SK-N-SH treated with all-trans-retinoic acid at 6 μM for 48 hours (cell line): ENCODE data around the gene RABGAP1.
A peak's percentile ranks its signal among the peaks of the same experiment; 100 is the strongest.

Experiments used
- ATAC-seq: fragments of 200-7000 bp; cut with Tn5 transposase; 3 replicates; pipeline ENCODE4 v1.9.1; 2020; ENCODE audit warnings: mild to moderate bottlenecking, moderate library complexity
- ARNTL ChIP-seq: fragments of 450-650 bp; formaldehyde crosslinking; IDR thresholded peaks from 2 replicates; pipeline ENCODE4 v1.5.0; 2020; ENCODE audit warnings: low read depth, mild to moderate bottlenecking, moderate library complexity, borderline replicate concordance
- CSDC2 ChIP-seq: fragments of 250-450 bp; sonication (Bioruptor Pico); IDR thresholded peaks from 2 replicates; pipeline ENCODE4 v1.5.0; 2020; ENCODE audit warnings: mild to moderate bottlenecking, moderate library complexity
- ESRRG ChIP-seq: fragments of 250-450 bp; sonication (Bioruptor Pico); IDR thresholded peaks from 2 replicates; pipeline ENCODE4 v1.6.1; 2021; ENCODE audit warnings: mild to moderate bottlenecking
- GLIS3 ChIP-seq: fragments of 250-450 bp; sonication (Bioruptor Pico); IDR thresholded peaks from 2 replicates; pipeline ENCODE4 v1.5.0; 2020; ENCODE audit warnings: mild to moderate bottlenecking, moderate library complexity
- ISL1 ChIP-seq: fragments of 250-450 bp; sonication (Bioruptor Pico); IDR thresholded peaks from 2 replicates; pipeline ENCODE4 v2.1.2; 2022; ENCODE audit warnings: mild to moderate bottlenecking, moderate library complexity
- OSR1 ChIP-seq: fragments of 250-450 bp; sonication (Bioruptor Pico); IDR thresholded peaks from 2 replicates; pipeline ENCODE4 v1.8.0; 2022; ENCODE audit warnings: moderate library complexity, mild to moderate bottlenecking, inconsistent platforms
- RARB ChIP-seq: fragments of 250-450 bp; sonication (Bioruptor Pico); IDR thresholded peaks from 2 replicates; pipeline ENCODE4 v1.8.0; 2021; ENCODE audit warnings: mild to moderate bottlenecking, moderate library complexity
- SNAI2 ChIP-seq: fragments of 250-450 bp; sonication (Bioruptor Pico); IDR thresholded peaks from 2 replicates; pipeline ENCODE4 v1.5.0; 2020; ENCODE audit warnings: mild to moderate bottlenecking, moderate library complexity
- ZC3H10 ChIP-seq: fragments of 250-450 bp; sonication (Bioruptor Pico); IDR thresholded peaks from 2 replicates; pipeline ENCODE4 v1.5.1; 2021; ENCODE audit warnings: mild to moderate bottlenecking, moderate library complexity
- ZFP3 ChIP-seq: fragments of 250-450 bp; sonication (Bioruptor Pico); IDR thresholded peaks from 2 replicates; pipeline ENCODE4 v1.5.0; 2020; ENCODE audit warnings: mild to moderate bottlenecking, moderate library complexity
- ZFP30 ChIP-seq: fragments of 450-650 bp; formaldehyde crosslinking; IDR thresholded peaks from 2 replicates; pipeline ENCODE4 v1.5.0; 2022; ENCODE audit warnings: mild to moderate bottlenecking, moderate library complexity
- ZNF565 ChIP-seq: fragments of 450-650 bp; formaldehyde crosslinking; conservative IDR thresholded peaks from 2 replicates; pipeline ENCODE4 v1.5.0; 2020; ENCODE audit warnings: low read depth, mild to moderate bottlenecking, moderate library complexity
- ZNF70 ChIP-seq: fragments of 450-650 bp; formaldehyde crosslinking; IDR thresholded peaks from 2 replicates; pipeline ENCODE4 v1.5.0; 2020; ENCODE audit warnings: mild to moderate bottlenecking, moderate library complexity
- ZNF8 ChIP-seq: fragments of 450-650 bp; formaldehyde crosslinking; IDR thresholded peaks from 2 replicates; pipeline ENCODE4 v1.5.0; 2020; ENCODE audit warnings: mild to moderate bottlenecking, moderate library complexity
- TF ChIP-seq, protein P1 (sequence below): fragments of 250-450 bp; sonication (Bioruptor Pico); IDR thresholded peaks from 2 replicates; pipeline ENCODE4 v1.5.0; 2020; ENCODE audit warnings: mild to moderate bottlenecking, moderate library complexity
- TF ChIP-seq, protein P2 (sequence below): fragments of 250-450 bp; sonication (Bioruptor Pico); IDR thresholded peaks from 2 replicates; pipeline ENCODE4 v1.5.1; 2021; ENCODE audit warnings: mild to moderate bottlenecking, moderate library complexity
- TF ChIP-seq, protein P3 (sequence below): fragments of 250-450 bp; sonication (Bioruptor Pico); IDR thresholded peaks from 2 replicates; pipeline ENCODE4 v1.8.0; 2021; ENCODE audit warnings: low read depth, mild to moderate bottlenecking, moderate library complexity, borderline replicate concordance
- TF ChIP-seq, protein P4 (sequence below): fragments of 250-450 bp; sonication (Bioruptor Pico); IDR thresholded peaks from 2 replicates; pipeline ENCODE4 v1.8.0; 2020; ENCODE audit warnings: mild to moderate bottlenecking, moderate library complexity, borderline replicate concordance
- TF ChIP-seq, protein P5 (sequence below): fragments of 250-450 bp; sonication (Bioruptor Pico); IDR thresholded peaks from 2 replicates; pipeline ENCODE4 v1.5.1; 2020; ENCODE audit warnings: low read depth, mild to moderate bottlenecking, moderate library complexity

The RABGAP1 gene

DNA sequence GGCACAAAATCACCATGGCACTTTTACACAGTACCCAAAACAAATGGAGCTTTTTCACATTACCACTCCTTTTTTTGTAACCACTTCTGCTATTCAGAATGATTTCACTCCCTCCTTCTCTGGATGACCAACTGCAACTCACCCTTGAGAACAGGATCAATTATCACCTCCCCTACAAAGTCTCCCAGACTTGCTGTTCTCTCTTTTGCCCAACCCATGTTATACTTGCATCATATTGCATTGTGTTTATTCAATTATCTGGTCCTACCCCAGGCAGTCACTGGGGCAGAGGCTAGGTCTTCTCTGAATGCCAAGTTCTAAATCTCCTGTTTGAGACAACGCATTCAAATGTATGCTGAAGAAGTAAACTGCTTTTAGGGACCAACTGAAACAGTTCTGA is 188.6 kb downstream of the RABGAP1 start:
- TF ChIP-seq, protein P1, sequence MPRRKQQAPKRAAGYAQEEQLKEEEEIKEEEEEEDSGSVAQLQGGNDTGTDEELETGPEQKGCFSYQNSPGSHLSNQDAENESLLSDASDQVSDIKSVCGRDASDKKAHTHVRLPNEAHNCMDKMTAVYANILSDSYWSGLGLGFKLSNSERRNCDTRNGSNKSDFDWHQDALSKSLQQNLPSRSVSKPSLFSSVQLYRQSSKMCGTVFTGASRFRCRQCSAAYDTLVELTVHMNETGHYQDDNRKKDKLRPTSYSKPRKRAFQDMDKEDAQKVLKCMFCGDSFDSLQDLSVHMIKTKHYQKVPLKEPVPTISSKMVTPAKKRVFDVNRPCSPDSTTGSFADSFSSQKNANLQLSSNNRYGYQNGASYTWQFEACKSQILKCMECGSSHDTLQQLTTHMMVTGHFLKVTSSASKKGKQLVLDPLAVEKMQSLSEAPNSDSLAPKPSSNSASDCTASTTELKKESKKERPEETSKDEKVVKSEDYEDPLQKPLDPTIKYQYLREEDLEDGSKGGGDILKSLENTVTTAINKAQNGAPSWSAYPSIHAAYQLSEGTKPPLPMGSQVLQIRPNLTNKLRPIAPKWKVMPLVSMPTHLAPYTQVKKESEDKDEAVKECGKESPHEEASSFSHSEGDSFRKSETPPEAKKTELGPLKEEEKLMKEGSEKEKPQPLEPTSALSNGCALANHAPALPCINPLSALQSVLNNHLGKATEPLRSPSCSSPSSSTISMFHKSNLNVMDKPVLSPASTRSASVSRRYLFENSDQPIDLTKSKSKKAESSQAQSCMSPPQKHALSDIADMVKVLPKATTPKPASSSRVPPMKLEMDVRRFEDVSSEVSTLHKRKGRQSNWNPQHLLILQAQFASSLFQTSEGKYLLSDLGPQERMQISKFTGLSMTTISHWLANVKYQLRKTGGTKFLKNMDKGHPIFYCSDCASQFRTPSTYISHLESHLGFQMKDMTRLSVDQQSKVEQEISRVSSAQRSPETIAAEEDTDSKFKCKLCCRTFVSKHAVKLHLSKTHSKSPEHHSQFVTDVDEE (CRISPR knock-in tag): no peak
- TF ChIP-seq ARNTL (CRISPR knock-in tag) (no peak), GLIS3 (CRISPR knock-in tag) (no peak), ZNF565 (CRISPR knock-in tag) (no peak), ZFP3 (no peak)
- TF ChIP-seq, protein P2, sequence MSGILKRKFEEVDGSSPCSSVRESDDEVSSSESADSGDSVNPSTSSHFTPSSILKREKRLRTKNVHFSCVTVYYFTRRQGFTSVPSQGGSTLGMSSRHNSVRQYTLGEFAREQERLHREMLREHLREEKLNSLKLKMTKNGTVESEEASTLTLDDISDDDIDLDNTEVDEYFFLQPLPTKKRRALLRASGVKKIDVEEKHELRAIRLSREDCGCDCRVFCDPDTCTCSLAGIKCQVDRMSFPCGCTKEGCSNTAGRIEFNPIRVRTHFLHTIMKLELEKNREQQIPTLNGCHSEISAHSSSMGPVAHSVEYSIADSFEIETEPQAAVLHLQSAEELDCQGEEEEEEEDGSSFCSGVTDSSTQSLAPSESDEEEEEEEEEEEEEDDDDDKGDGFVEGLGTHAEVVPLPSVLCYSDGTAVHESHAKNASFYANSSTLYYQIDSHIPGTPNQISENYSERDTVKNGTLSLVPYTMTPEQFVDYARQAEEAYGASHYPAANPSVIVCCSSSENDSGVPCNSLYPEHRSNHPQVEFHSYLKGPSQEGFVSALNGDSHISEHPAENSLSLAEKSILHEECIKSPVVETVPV: no peak
- TF ChIP-seq, all 23 proteins: peak for 0
- no peak for ATAC-seq

DNA sequence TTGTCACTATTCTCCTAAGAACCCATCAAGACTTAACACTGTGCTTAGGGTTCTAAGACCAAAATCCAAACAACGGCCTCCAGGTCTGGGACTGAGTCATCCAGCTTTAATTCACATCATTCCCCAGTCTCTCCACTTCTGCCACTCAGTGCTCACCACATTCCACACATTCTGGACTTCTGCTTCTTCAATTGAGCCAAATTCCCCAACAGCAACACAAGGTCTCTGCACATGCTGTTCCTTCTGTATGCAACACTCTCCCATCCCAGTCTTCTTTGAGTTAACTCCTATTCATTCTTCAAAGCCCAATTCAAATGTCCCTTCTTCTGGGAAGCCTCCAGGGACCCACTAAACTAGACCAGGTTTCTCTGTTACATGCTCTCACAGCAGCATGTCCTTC is 190.4 kb downstream of the RABGAP1 start:
- ATAC-seq: peak; percentile 93
- no peak for TF ChIP-seq RARB (CRISPR knock-in tag)
- TF ChIP-seq, protein P3, sequence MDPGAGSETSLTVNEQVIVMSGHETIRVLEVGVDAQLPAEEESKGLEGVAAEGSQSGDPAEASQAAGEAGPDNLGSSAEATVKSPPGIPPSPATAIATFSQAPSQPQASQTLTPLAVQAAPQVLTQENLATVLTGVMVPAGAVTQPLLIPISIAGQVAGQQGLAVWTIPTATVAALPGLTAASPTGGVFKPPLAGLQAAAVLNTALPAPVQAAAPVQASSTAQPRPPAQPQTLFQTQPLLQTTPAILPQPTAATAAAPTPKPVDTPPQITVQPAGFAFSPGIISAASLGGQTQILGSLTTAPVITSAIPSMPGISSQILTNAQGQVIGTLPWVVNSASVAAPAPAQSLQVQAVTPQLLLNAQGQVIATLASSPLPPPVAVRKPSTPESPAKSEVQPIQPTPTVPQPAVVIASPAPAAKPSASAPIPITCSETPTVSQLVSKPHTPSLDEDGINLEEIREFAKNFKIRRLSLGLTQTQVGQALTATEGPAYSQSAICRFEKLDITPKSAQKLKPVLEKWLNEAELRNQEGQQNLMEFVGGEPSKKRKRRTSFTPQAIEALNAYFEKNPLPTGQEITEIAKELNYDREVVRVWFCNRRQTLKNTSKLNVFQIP (CRISPR knock-in tag): no peak
- no peak for TF ChIP-seq ISL1
- TF ChIP-seq ZFP3: peak; percentile 99
- TF ChIP-seq, protein P1 (CRISPR knock-in tag): no peak

DNA sequence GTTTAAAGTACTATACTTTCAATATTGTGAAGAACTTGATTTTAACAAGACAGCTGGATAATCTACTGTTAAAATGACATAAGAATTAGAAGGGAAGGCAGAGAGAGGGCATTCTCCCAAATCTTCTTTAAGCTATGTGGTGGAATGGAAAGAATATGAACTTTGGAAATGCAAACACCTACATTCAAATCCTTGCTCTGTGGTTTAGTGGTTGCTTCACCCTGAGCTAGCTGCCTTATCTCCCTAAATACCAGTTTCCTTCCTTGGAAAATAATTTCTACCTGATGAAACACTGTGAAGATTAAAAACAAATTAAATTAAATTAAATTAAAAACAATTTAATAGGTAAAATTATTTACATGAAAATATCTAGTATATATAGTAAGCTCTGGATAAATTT is 191.2 kb downstream of the RABGAP1 start:
- no peak for ATAC-seq

DNA sequence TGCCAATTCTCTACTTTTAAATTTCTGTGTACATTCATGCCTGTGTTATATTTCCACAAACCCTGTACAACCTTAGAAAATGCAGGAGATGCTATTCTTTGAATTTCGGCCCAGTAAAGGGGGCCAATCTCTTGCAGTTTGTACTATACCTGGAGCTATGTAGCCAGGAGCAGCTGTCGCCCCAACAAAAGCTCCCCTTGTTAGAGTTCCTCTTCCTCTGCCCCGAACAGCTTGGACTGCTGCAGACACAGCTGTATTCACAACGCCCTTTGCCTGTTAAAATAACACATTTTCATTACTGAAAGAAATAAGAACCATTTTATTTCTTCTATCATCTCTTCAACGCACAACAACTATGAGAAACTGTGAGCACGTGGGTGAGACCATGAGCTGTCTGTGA is 191.9 kb downstream of the RABGAP1 start:
- no peak for ATAC-seq
- TF ChIP-seq OSR1 (CRISPR knock-in tag): no peak
- TF ChIP-seq, protein P2: no peak
- TF ChIP-seq ESRRG (CRISPR knock-in tag): no peak
- TF ChIP-seq ZFP30 (CRISPR knock-in tag): no peak
- no peak for TF ChIP-seq ZC3H10
- TF ChIP-seq ISL1: no peak
- no peak for TF ChIP-seq ZFP3
- no peak for TF ChIP-seq CSDC2 (CRISPR knock-in tag)
- no peak for TF ChIP-seq GLIS3 (CRISPR knock-in tag)
- TF ChIP-seq, protein P4, sequence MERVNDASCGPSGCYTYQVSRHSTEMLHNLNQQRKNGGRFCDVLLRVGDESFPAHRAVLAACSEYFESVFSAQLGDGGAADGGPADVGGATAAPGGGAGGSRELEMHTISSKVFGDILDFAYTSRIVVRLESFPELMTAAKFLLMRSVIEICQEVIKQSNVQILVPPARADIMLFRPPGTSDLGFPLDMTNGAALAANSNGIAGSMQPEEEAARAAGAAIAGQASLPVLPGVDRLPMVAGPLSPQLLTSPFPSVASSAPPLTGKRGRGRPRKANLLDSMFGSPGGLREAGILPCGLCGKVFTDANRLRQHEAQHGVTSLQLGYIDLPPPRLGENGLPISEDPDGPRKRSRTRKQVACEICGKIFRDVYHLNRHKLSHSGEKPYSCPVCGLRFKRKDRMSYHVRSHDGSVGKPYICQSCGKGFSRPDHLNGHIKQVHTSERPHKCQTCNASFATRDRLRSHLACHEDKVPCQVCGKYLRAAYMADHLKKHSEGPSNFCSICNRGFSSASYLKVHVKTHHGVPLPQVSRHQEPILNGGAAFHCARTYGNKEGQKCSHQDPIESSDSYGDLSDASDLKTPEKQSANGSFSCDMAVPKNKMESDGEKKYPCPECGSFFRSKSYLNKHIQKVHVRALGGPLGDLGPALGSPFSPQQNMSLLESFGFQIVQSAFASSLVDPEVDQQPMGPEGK (CRISPR knock-in tag): no peak
- no peak for TF ChIP-seq ZNF565 (CRISPR knock-in tag)
- no peak for TF ChIP-seq ZNF70 (CRISPR knock-in tag)
- TF ChIP-seq RARB (CRISPR knock-in tag): no peak
- TF ChIP-seq, protein P5, sequence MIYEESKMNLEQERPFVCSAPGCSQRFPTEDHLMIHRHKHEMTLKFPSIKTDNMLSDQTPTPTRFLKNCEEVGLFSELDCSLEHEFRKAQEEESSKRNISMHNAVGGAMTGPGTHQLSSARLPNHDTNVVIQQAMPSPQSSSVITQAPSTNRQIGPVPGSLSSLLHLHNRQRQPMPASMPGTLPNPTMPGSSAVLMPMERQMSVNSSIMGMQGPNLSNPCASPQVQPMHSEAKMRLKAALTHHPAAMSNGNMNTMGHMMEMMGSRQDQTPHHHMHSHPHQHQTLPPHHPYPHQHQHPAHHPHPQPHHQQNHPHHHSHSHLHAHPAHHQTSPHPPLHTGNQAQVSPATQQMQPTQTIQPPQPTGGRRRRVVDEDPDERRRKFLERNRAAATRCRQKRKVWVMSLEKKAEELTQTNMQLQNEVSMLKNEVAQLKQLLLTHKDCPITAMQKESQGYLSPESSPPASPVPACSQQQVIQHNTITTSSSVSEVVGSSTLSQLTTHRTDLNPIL: no peak
- no peak for TF ChIP-seq ZNF8 (CRISPR knock-in tag)
- no peak for TF ChIP-seq ARNTL (CRISPR knock-in tag)

More for the DNA sequence above, 191.2 kb downstream of the RABGAP1 start:
- no peak for TF ChIP-seq ESRRG (CRISPR knock-in tag)
- no peak for TF ChIP-seq OSR1 (CRISPR knock-in tag)
- no peak for TF ChIP-seq ZNF565 (CRISPR knock-in tag)
- TF ChIP-seq GLIS3 (CRISPR knock-in tag): no peak
- TF ChIP-seq ZNF70 (CRISPR knock-in tag): no peak
- TF ChIP-seq SNAI2 (CRISPR knock-in tag): no peak
- TF ChIP-seq ZFP3: no peak
